SK-N-SH (cell line): ENCODE results near the gene RHOG. TPM values are rescaled to one million over a fixed set of nuclear protein-coding genes. Genes with fewer than 3 reads are reported as not detected.

Source experiments
- CTCF ChIA-PET: fragments of 300-600, 350-600 bp; formaldehyde crosslinking; extraction: SDS; loops from one replicate; lab custom pipeline; 2021; lab: Yijun Ruan, JAX
- POLR2A ChIA-PET: fragments of 350-600 bp; sonication (Branson Sonifier 250); formaldehyde crosslinking; extraction: SDS; loops from one replicate; lab custom pipeline; 2020; ENCODE audit warnings: antibody characterized with exemption, inconsistent platforms; lab: Yijun Ruan, JAX
- DNase-seq: peaks from one replicate; pipeline ENCODE4 v3.0.0; 2012
- H2AFZ ChIP-seq: fragments of 200-600 bp; sonication (generic); 2 replicates; pipeline ENCODE4 v1.8.1; 2016; ENCODE audit warnings: antibody characterized with exemption, mild to moderate bottlenecking, low read depth
- H3F3A ChIP-seq: fragments of 200-600 bp; sonication (generic); replicated peaks from 2 replicates; pipeline ENCODE3; 2016; ENCODE audit warnings: antibody characterized with exemption, mild to moderate bottlenecking; ENCODE audit not compliant: insufficient read depth
- H3K27ac ChIP-seq, 2 experiments: fragments of 200-500 bp in 1 of 2; fragments of 200-600 bp in 1 of 2; sonication (Bioruptor generic) in 1 of 2; sonication (generic), shearing (Covaris generic) in 1 of 2; 2 replicates each; pipeline versions ENCODE4 v1.5.1 to v1.6.1; 2014 to 2016; ENCODE audit warnings: low read depth in 2 of 2, inconsistent platforms in 1 of 2, low read length in 1 of 2, mild to moderate bottlenecking in 1 of 2, mixed read lengths in 1 of 2
- H3K27me3 ChIP-seq: fragments of 200-600 bp; sonication (generic), shearing (Covaris generic); 2 replicates; pipeline ENCODE4 v1.6.1; 2016; ENCODE audit warnings: mixed run types; ENCODE audit not compliant: insufficient read depth
- H3K36me3 ChIP-seq, 2 experiments: fragments of 200-500 bp in 1 of 2; fragments of 200-600 bp in 1 of 2; sonication (Bioruptor generic) in 1 of 2; sonication (generic) in 1 of 2; replicated peaks in 1 of 2; 2 replicates each; pipeline versions ENCODE3 to v1.5.1; 2014 to 2016; ENCODE audit warnings: low read length in 1 of 2, mild to moderate bottlenecking in 1 of 2; ENCODE audit not compliant: insufficient read depth in 2 of 2, control insufficient read depth in 1 of 2
- H3K4me1 ChIP-seq, 2 experiments: fragments of 200-500 bp in 1 of 2; fragments of 200-600 bp in 1 of 2; sonication (Bioruptor generic) in 1 of 2; sonication (generic), shearing (Covaris generic) in 1 of 2; 2 replicates each; pipeline versions ENCODE4 v1.5.1 to v1.6.1; 2014 to 2016; ENCODE audit warnings: low read depth in 1 of 2, low read length in 1 of 2, mixed run types in 1 of 2; ENCODE audit not compliant: insufficient read depth in 2 of 2, control insufficient read depth in 1 of 2
- H3K4me2 ChIP-seq: fragments of 200-600 bp; sonication (generic), shearing (Covaris generic); 2 replicates; pipeline ENCODE4 v1.6.1; 2017; ENCODE audit warnings: mixed run types
- H3K4me3 ChIP-seq, 2 experiments: fragments of 200-500 bp in 1 of 2; fragments of 200-600 bp in 1 of 2; sonication (Bioruptor generic) in 1 of 2; sonication (generic), shearing (Covaris generic) in 1 of 2; 2 replicates each; pipeline versions ENCODE4 v1.5.1 to v1.8.1; 2014 to 2016; ENCODE audit warnings: low read depth in 2 of 2, inconsistent platforms in 1 of 2, low read length in 1 of 2, mild to moderate bottlenecking in 1 of 2, mixed read lengths in 1 of 2, moderate library complexity in 1 of 2
- H3K79me2 ChIP-seq: fragments of 200-600 bp; sonication (generic); 2 replicates; pipeline ENCODE4 v1.8.1; 2017; ENCODE audit warnings: mild to moderate bottlenecking; ENCODE audit not compliant: insufficient read depth
- H3K9ac ChIP-seq: fragments of 200-600 bp; sonication (generic); 2 replicates; pipeline ENCODE4 v1.6.1; 2017; ENCODE audit warnings: mixed run types
- H3K9me2 ChIP-seq: fragments of 200-600 bp; sonication (generic); 2 replicates; pipeline ENCODE4 v1.6.1; 2017; ENCODE audit warnings: mixed run types
- H3K9me3 ChIP-seq: fragments of 200-600 bp; sonication (generic); 2 replicates; pipeline ENCODE4 v1.6.1; 2017; ENCODE audit warnings: mixed run types, mild to moderate bottlenecking, moderate library complexity
- H4K20me1 ChIP-seq: fragments of 200-600 bp; sonication (generic); 2 replicates; pipeline ENCODE4 v1.6.1; 2017; ENCODE audit warnings: mild to moderate bottlenecking, mixed run types; ENCODE audit not compliant: insufficient read depth
- CHD2 ChIP-seq: fragments of 150-350 bp; IDR thresholded peaks from 2 replicates; pipeline ENCODE4 v1.6.1; 2018; ENCODE audit warnings: low read length; ENCODE audit not compliant: partially characterized antibody
- ELF1 ChIP-seq: IDR thresholded peaks from 2 replicates; pipeline ENCODE4 v1.4.0; 2012
- EP300 ChIP-seq, 2 experiments: IDR thresholded peaks; 2 replicates each; pipeline versions ENCODE4 v1.4.0 to v1.6.1; 2012; ENCODE audit warnings: borderline replicate concordance in 1 of 2, low read depth in 1 of 2, low read length in 1 of 2
- EZH2phosphoT487 ChIP-seq: fragments of 200-600 bp; sonication (generic); IDR thresholded peaks from 2 replicates; pipeline ENCODE4 v1.6.1; 2017; ENCODE audit warnings: low read depth, mixed run types, mild to moderate bottlenecking, antibody characterized with exemption, moderate library complexity, borderline replicate concordance
- GABPA ChIP-seq: IDR thresholded peaks from 2 replicates; pipeline ENCODE4 v1.4.0; 2012; ENCODE audit warnings: low read depth, mild to moderate bottlenecking
- GATA2 ChIP-seq: sonication (generic); formaldehyde crosslinking; IDR thresholded peaks from 2 replicates; pipeline ENCODE4 v1.5.0; 2020; ENCODE audit warnings: mild to moderate bottlenecking, missing genetic modification reagents
- IRF3 ChIP-seq: fragments of 150-350 bp; IDR thresholded peaks from 2 replicates; pipeline ENCODE4 v1.6.1; 2016; ENCODE audit warnings: mild to moderate bottlenecking, low read depth, low read length
- MAX ChIP-seq: IDR thresholded peaks from 2 replicates; pipeline ENCODE4 v1.4.0; 2012; ENCODE audit warnings: low read depth
- MEF2A ChIP-seq: IDR thresholded peaks from 2 replicates; pipeline ENCODE4 v1.4.0; 2012; ENCODE audit warnings: low read depth, borderline replicate concordance
- MXI1 ChIP-seq: IDR thresholded peaks from 2 replicates; pipeline ENCODE4 v1.6.1; 2012; ENCODE audit warnings: mild to moderate bottlenecking, low read depth, low read length, improper control_type of control experiment
- NFIC ChIP-seq: IDR thresholded peaks from 2 replicates; pipeline ENCODE4 v1.4.0; 2012; ENCODE audit warnings: borderline replicate concordance
- RCOR1 ChIP-seq: fragments of 150-350 bp; IDR thresholded peaks from 2 replicates; pipeline ENCODE4 v1.6.1; 2017; ENCODE audit warnings: antibody characterized with exemption, low read length
- RFX5 ChIP-seq: IDR thresholded peaks from 2 replicates; pipeline ENCODE4 v1.6.1; 2012; ENCODE audit warnings: mild to moderate bottlenecking, improper control_type of control experiment, low read length
- SIN3A ChIP-seq: IDR thresholded peaks from 2 replicates; pipeline ENCODE4 v1.6.1; 2012; ENCODE audit warnings: low read depth, mild to moderate bottlenecking, low read length, moderate library complexity, borderline replicate concordance
- SMC3 ChIP-seq: IDR thresholded peaks from 2 replicates; pipeline ENCODE4 v1.6.1; 2012; ENCODE audit warnings: low read depth, low read length, improper control_type of control experiment
- TAF1 ChIP-seq: IDR thresholded peaks from 2 replicates; pipeline ENCODE4 v1.6.1; 2012; ENCODE audit warnings: low read depth, mild to moderate bottlenecking, low read length, moderate library complexity, borderline replicate concordance
- TCF12 ChIP-seq: IDR thresholded peaks from 2 replicates; pipeline ENCODE4 v1.4.0; 2012
- TEAD4 ChIP-seq: IDR thresholded peaks from 2 replicates; pipeline ENCODE4 v1.4.0; 2012; ENCODE audit warnings: mild to moderate bottlenecking, borderline replicate concordance; ENCODE audit not compliant: insufficient read depth
- USF2 ChIP-seq: fragments of 150-350 bp; IDR thresholded peaks from 2 replicates; pipeline ENCODE4 v1.6.1; 2017; ENCODE audit warnings: antibody characterized with exemption, low read length, low read depth, borderline replicate concordance
- ZBTB33 ChIP-seq: IDR thresholded peaks from 2 replicates; pipeline ENCODE4 v1.4.0; 2012; ENCODE audit warnings: low read depth, borderline replicate concordance
- WGBS: methylation state at CpG from one replicate; pipeline ENCODE4 v1.1.6; 2017; ENCODE audit warnings: low lambda C conversion rate; 5-methylcytosine and 5-hydroxymethylcytosine counted together
- polyA plus RNA-seq, 3 experiments: library from polyadenylated mRNA; depleted of rRNA; stranded (reverse); fragments of >200 nt; gene quantifications; 2 replicates each; pipeline ENCODE4 v1.2.3, GENCODE V29; 2012

The RHOG gene
- polyA plus RNA-seq, 1 of the 3 experiments (the other 2 are of a cell fraction): 73.7 TPM

- Histone ChIP-seq H3K36me3 (peaks cover 0 to 24% of the 10 kb centered on the region in 2 experiments), H4K20me1 (peaks cover 36% of the 10 kb centered on the region), H3K9ac (peak overlapping the region; percentile 95), H3K79me2 (peaks cover 72% of the 10 kb centered on the region), H3K9me3 (no peaks in the 10 kb centered on the region), H2AFZ (no peak overlapping the region), H3K4me3 (peak overlapping the region; percentile 73 to 81), H3F3A (peaks cover 4% of the 10 kb centered on the region), H3K4me1 (peaks cover 0 to 5% of the 10 kb centered on the region in 2 experiments; a peak in 2 of 4 replicates), H3K9me2 (no peaks in the 10 kb centered on the region), H3K27me3 (no peaks in the 10 kb centered on the region), H3K4me2 (peak overlapping the region; percentile 85)
- 29% methylated on average over 6 of the region's 6 CpGs for WGBS
- DNase-seq: no peak
- POLR2A ChIA-PET: no interaction called here
- TF ChIP-seq ELF1: no peak
- TF ChIP-seq USF2: no peak
- no peak for TF ChIP-seq EZH2phosphoT487
- TF ChIP-seq EP300 (IDR thresholded peaks at IDR 0.05; ENCODE audit: borderline replicate concordance in 1 of 2, low read depth in 1 of 2, low read length in 1 of 2): no peak
- TF ChIP-seq TAF1: no peak
- TF ChIP-seq CHD2: no peak
- no peak for TF ChIP-seq MXI1
- TF ChIP-seq TEAD4: no peak
- TF ChIP-seq RCOR1: no peak
- TF ChIP-seq, all 33 proteins: peak for 0
- H3K27ac ChIP-seq: no peak overlapping the region
- CTCF ChIA-PET: interaction anchor here (0.7 to 1.3 kb wide), 5 partner anchors 11 to 454 kb away, joined by 3 to 5 read pairs (median 3); partner anchors contain the start of gene PGAP2
These were observed 44.8 kb downstream of the RHOG start for GRCh38 chr11:3796002-3796311.

GRCh38 chr11:3795131-3796001 is 45.4 kb downstream of the RHOG start:
- peaks cover 36% of the 10 kb centered on the region for H4K20me1 ChIP-seq
- CTCF ChIA-PET: interaction anchor here (0.7 to 1.3 kb wide), 4 partner anchors 12 to 454 kb away, joined by 3 to 4 read pairs (median 3); no protein-coding TSS in a partner anchor
- peaks cover 4% of the 10 kb centered on the region for H3F3A ChIP-seq
- H3K9me2 ChIP-seq: no peaks in the 10 kb centered on the region
- POLR2A ChIA-PET: no interaction called here
- no peak for DNase-seq
- no peak overlapping the region for H3K27ac ChIP-seq
- peak overlapping the region; percentile 73 to 81 for H3K4me3 ChIP-seq
- no peaks in the 10 kb centered on the region for H3K27me3 ChIP-seq
- H3K9me3 ChIP-seq: no peaks in the 10 kb centered on the region
- peaks cover 0 to 5% of the 10 kb centered on the region in 2 experiments; a peak in 2 of 4 replicates for H3K4me1 ChIP-seq
- 96% methylated on average over 8 of the region's 8 CpGs for WGBS
- peaks cover 0 to 24% of the 10 kb centered on the region in 2 experiments for H3K36me3 ChIP-seq
- peaks cover 78% of the 10 kb centered on the region for H3K79me2 ChIP-seq
- H3K9ac ChIP-seq: peak overlapping the region; percentile 95; the same call in 1 of the 2 replicates
- peak overlapping the region; percentile 85 for H3K4me2 ChIP-seq
- no peak overlapping the region for H2AFZ ChIP-seq
- no peak for TF ChIP-seq GATA2 (CRISPR knock-in tag)
- no peak for TF ChIP-seq GABPA
- no peak for TF ChIP-seq RFX5
- no peak for TF ChIP-seq RCOR1
- TF ChIP-seq IRF3: no peak
- TF ChIP-seq MAX: no peak
- no peak for TF ChIP-seq TCF12
- TF ChIP-seq SMC3: no peak
- no peak for TF ChIP-seq ELF1
- TF ChIP-seq SIN3A: no peak
- TF ChIP-seq CHD2: no peak
- no peak for TF ChIP-seq NFIC
- TF ChIP-seq MEF2A: no peak
- TF ChIP-seq TEAD4: no peak
- TF ChIP-seq ZBTB33: no peak
